ENCODE data around the gene USP43. TPM values are rescaled to one million over a fixed set of nuclear protein-coding genes. Genes with fewer than 3 reads are reported as not detected.

The USP43 gene
- total and polyA plus RNA-seq, 10 of the 15 experiments (the other 5 are each of a cell fraction or from before 2014, with no cell fraction given) = 0.94 TPM; not detected in 9

DNA sequence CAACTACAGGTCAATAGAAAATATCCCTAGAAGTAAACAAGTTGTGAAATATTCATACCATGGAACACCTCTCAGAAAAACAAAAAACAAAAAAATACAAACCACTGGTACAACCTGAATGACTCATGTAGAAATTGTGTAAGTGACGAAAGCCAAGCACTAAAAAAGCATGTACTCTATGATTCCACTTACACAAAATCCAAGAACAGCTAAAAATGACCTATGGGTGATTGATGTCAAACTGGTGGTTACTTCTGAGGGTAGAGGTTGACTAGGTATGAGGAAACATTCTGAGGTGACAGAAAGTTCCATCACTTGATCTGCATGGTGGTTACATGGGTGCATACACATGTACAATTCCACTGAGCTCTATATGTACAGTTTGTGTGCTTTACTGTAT is 114.9 kb downstream of the USP43 start (continued):
- TF ChIP-seq, protein P1, sequence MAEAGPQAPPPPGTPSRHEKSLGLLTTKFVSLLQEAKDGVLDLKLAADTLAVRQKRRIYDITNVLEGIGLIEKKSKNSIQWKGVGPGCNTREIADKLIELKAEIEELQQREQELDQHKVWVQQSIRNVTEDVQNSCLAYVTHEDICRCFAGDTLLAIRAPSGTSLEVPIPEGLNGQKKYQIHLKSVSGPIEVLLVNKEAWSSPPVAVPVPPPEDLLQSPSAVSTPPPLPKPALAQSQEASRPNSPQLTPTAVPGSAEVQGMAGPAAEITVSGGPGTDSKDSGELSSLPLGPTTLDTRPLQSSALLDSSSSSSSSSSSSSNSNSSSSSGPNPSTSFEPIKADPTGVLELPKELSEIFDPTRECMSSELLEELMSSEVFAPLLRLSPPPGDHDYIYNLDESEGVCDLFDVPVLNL (IDR thresholded peaks at IDR 0.05; ENCODE audit: low read depth, low read length) = no peak
- TF ChIP-seq, protein P2, sequence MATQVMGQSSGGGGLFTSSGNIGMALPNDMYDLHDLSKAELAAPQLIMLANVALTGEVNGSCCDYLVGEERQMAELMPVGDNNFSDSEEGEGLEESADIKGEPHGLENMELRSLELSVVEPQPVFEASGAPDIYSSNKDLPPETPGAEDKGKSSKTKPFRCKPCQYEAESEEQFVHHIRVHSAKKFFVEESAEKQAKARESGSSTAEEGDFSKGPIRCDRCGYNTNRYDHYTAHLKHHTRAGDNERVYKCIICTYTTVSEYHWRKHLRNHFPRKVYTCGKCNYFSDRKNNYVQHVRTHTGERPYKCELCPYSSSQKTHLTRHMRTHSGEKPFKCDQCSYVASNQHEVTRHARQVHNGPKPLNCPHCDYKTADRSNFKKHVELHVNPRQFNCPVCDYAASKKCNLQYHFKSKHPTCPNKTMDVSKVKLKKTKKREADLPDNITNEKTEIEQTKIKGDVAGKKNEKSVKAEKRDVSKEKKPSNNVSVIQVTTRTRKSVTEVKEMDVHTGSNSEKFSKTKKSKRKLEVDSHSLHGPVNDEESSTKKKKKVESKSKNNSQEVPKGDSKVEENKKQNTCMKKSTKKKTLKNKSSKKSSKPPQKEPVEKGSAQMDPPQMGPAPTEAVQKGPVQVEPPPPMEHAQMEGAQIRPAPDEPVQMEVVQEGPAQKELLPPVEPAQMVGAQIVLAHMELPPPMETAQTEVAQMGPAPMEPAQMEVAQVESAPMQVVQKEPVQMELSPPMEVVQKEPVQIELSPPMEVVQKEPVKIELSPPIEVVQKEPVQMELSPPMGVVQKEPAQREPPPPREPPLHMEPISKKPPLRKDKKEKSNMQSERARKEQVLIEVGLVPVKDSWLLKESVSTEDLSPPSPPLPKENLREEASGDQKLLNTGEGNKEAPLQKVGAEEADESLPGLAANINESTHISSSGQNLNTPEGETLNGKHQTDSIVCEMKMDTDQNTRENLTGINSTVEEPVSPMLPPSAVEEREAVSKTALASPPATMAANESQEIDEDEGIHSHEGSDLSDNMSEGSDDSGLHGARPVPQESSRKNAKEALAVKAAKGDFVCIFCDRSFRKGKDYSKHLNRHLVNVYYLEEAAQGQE (IDR thresholded peaks at IDR 0.05; ENCODE audit: low read depth, low read length) = no peak
- TF ChIP-seq SMARCA5 (IDR thresholded peaks at IDR 0.05) (no peak), TCF3 (IDR thresholded peaks at IDR 0.05; ENCODE audit: borderline replicate concordance, insufficient read depth, low read depth, low read length) (no peak), ASH2L (IDR thresholded peaks at IDR 0.05; ENCODE audit: borderline replicate concordance, low read depth) (no peak), PAX8 (IDR thresholded peaks at IDR 0.05) (no peak), FOXK2 (IDR thresholded peaks at IDR 0.05) (no peak)
- TF ChIP-seq, protein P3, sequence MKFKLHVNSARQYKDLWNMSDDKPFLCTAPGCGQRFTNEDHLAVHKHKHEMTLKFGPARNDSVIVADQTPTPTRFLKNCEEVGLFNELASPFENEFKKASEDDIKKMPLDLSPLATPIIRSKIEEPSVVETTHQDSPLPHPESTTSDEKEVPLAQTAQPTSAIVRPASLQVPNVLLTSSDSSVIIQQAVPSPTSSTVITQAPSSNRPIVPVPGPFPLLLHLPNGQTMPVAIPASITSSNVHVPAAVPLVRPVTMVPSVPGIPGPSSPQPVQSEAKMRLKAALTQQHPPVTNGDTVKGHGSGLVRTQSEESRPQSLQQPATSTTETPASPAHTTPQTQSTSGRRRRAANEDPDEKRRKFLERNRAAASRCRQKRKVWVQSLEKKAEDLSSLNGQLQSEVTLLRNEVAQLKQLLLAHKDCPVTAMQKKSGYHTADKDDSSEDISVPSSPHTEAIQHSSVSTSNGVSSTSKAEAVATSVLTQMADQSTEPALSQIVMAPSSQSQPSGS (IDR thresholded peaks at IDR 0.05; ENCODE audit: low read length) = no peak
